HEK293 (cell line): ENCODE measurements around the gene TBC1D22A.

Experiments used
- ATF2 ChIP-seq: fragments of 450-650 bp; formaldehyde crosslinking; IDR thresholded peaks from 2 replicates; pipeline ENCODE4 v1.5.1; 2016; ENCODE audit warnings: missing biosample characterization, missing genetic modification characterization, low read depth
- KLF10 ChIP-seq: fragments of 450-650 bp; IDR thresholded peaks from 2 replicates; pipeline ENCODE4 v1.5.1; 2018; ENCODE audit warnings: missing biosample characterization, mild to moderate bottlenecking, missing genetic modification characterization
- SP7 ChIP-seq: fragments of 450-650 bp; formaldehyde crosslinking; IDR thresholded peaks from 2 replicates; pipeline ENCODE4 v1.5.1; 2016; ENCODE audit warnings: missing biosample characterization, missing genetic modification characterization
- ZBTB1 ChIP-seq: fragments of 450-650 bp; formaldehyde crosslinking; IDR thresholded peaks from 2 replicates; pipeline ENCODE4 v1.5.1; 2016; ENCODE audit warnings: missing biosample characterization, missing genetic modification characterization
- ZFP3 ChIP-seq: fragments of 450-650 bp; formaldehyde crosslinking; IDR thresholded peaks from 2 replicates; pipeline ENCODE4 v1.5.1; 2016; ENCODE audit warnings: low read depth, missing biosample characterization, missing genetic modification characterization
- ZNF18 ChIP-seq: fragments of 450-650 bp; formaldehyde crosslinking; IDR thresholded peaks from 2 replicates; pipeline ENCODE4 v1.5.1; 2016; ENCODE audit warnings: missing biosample characterization, missing genetic modification characterization
- ZNF24 ChIP-seq: fragments of 450-650 bp; formaldehyde crosslinking; IDR thresholded peaks from 2 replicates; pipeline ENCODE4 v1.5.1; 2016; ENCODE audit warnings: missing biosample characterization, missing genetic modification characterization
- ZNF398 ChIP-seq: fragments of 450-650 bp; formaldehyde crosslinking; IDR thresholded peaks from 2 replicates; pipeline ENCODE4 v1.5.1; 2017; ENCODE audit warnings: missing biosample characterization, missing genetic modification characterization
- ZNF521 ChIP-seq: fragments of 450-650 bp; formaldehyde crosslinking; IDR thresholded peaks from 2 replicates; pipeline ENCODE4 v1.5.1; 2017; ENCODE audit warnings: missing biosample characterization, mild to moderate bottlenecking, missing genetic modification characterization
- TF ChIP-seq, protein P1 (sequence below): fragments of 450-650 bp; formaldehyde crosslinking; IDR thresholded peaks from 2 replicates; pipeline ENCODE4 v1.5.1; 2016; ENCODE audit warnings: missing biosample characterization, missing genetic modification characterization
- TF ChIP-seq, protein P2 (sequence below): fragments of 450-650 bp; IDR thresholded peaks from 2 replicates; pipeline ENCODE4 v1.5.1; 2018; ENCODE audit warnings: missing biosample characterization, missing genetic modification characterization

DNA sequence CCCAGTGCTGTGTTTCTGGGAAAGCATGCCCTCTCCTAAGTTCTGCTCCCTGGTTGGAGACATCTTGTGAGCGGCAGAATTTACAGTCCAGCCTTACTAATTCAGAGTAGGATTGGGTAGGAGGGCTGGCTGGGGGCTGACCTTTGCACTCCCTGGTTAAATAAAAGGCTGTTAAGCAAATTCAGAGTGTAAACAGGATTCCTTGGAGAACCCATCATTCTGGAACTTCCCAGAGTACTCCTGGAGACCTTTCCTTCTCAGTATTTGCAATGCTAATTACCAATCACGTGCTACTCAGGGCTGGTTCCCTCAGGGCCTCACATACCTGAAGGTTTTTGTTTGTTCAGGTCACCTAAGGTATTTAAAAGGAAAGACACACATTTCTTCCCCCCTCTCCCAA, 340.2 kb downstream of the TBC1D22A start:
- TF ChIP-seq ZNF18 (no peak), ZNF24 (tag by site-specific recombination) (no peak), ZNF521 (tag by site-specific recombination) (no peak), ATF2 (tag by site-specific recombination) (no peak), SP7 (no peak), KLF10 (tag by site-specific recombination) (no peak), ZFP3 (no peak), ZBTB1 (tag by site-specific recombination) (no peak), ZNF398 (tag by site-specific recombination) (no peak)
- TF ChIP-seq, protein P1, sequence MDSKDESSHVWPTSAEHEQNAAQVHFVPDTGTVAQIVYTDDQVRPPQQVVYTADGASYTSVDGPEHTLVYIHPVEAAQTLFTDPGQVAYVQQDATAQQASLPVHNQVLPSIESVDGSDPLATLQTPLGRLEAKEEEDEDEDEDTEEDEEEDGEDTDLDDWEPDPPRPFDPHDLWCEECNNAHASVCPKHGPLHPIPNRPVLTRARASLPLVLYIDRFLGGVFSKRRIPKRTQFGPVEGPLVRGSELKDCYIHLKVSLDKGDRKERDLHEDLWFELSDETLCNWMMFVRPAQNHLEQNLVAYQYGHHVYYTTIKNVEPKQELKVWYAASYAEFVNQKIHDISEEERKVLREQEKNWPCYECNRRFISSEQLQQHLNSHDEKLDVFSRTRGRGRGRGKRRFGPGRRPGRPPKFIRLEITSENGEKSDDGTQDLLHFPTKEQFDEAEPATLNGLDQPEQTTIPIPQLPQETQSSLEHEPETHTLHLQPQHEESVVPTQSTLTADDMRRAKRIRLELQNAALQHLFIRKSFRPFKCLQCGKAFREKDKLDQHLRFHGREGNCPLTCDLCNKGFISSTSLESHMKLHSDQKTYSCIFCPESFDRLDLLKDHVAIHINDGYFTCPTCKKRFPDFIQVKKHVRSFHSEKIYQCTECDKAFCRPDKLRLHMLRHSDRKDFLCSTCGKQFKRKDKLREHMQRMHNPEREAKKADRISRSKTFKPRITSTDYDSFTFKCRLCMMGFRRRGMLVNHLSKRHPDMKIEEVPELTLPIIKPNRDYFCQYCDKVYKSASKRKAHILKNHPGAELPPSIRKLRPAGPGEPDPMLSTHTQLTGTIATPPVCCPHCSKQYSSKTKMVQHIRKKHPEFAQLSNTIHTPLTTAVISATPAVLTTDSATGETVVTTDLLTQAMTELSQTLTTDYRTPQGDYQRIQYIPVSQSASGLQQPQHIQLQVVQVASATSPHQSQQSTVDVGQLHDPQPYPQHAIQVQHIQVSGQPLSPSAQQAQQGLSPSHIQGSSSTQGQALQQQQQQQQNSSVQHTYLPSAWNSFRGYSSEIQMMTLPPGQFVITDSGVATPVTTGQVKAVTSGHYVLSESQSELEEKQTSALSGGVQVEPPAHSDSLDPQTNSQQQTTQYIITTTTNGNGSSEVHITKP (tag by site-specific recombination) = no peak
- TF ChIP-seq, protein P2, sequence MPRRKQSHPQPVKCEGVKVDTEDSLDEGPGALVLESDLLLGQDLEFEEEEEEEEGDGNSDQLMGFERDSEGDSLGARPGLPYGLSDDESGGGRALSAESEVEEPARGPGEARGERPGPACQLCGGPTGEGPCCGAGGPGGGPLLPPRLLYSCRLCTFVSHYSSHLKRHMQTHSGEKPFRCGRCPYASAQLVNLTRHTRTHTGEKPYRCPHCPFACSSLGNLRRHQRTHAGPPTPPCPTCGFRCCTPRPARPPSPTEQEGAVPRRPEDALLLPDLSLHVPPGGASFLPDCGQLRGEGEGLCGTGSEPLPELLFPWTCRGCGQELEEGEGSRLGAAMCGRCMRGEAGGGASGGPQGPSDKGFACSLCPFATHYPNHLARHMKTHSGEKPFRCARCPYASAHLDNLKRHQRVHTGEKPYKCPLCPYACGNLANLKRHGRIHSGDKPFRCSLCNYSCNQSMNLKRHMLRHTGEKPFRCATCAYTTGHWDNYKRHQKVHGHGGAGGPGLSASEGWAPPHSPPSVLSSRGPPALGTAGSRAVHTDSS (tag by site-specific recombination) = no peak
